ENCODE results near the gene CACTIN. TPM values are rescaled to one million over a fixed set of nuclear protein-coding genes. Genes with fewer than 3 reads are reported as not detected.

Gene CACTIN
- total and polyA plus RNA-seq, 2 of the 4 experiments (the other 2 are of a cell fraction) = 10.8 to 19.5 TPM

- H4K91ac ChIP-seq (ENCODE audit: insufficient read depth, low read depth, low read length) = no peak overlapping the region
- in situ Hi-C loops (cut with MboI; ENCODE audit: low sequenced_read_pairs) (loop anchor here (25.0 kb wide), 1 partner anchor 301 kb away; no protein-coding TSS in a partner anchor), dilution Hi-C loops (cut with HindIII; ENCODE audit: low sequenced_read_pairs, unreplicated experiment) (no loop called here), intact Hi-C loops (cut with micrococcal nuclease) (loop anchor here (10.0 kb wide), 1 partner anchor 288 kb away; no protein-coding TSS in a partner anchor)
- ATAC-seq (ENCODE audit: low read depth) (no peak), DNase-seq (no peak)
- H3K27me3 ChIP-seq (ENCODE audit: control insufficient read depth, insufficient read depth, low read length) = no peaks in the 10 kb centered on the region
- H4K8ac ChIP-seq (ENCODE audit: low read depth in 2 of 2, low read length in 2 of 2) = no peak overlapping the region
- no peak overlapping the region for H2AFZ ChIP-seq (replicated peaks; ENCODE audit: low read length, poor library complexity)
- H3K9me3 ChIP-seq (ENCODE audit: control insufficient read depth, insufficient read depth, low read length) = no peaks in the 10 kb centered on the region
- no peak overlapping the region for H3K4me2 ChIP-seq (ENCODE audit: low read depth, low read length)
- no peak overlapping the region for H3K4ac ChIP-seq (ENCODE audit: low read depth, low read length)
- H3K18ac ChIP-seq (ENCODE audit: low read depth, low read length) = no peak overlapping the region
- H2BK15ac ChIP-seq (ENCODE audit: low read depth, low read length) = no peak overlapping the region
- TF ChIP-seq RFX5 (IDR thresholded peaks at IDR 0.05; ENCODE audit: low read depth, low read length) (no peak), ELK1 (IDR thresholded peaks at IDR 0.05; ENCODE audit: borderline replicate concordance, low read depth, low read length) (no peak), MAFK (IDR thresholded peaks at IDR 0.05; ENCODE audit: low read depth, low read length) (no peak)
- H2AK9ac ChIP-seq (replicated peaks; ENCODE audit: low read depth, low read length, poor library complexity) = peak overlapping the region; percentile 15
- no peaks in the 10 kb centered on the region; the same call in 1 of the 2 replicates for H3K4me1 ChIP-seq (ENCODE audit: control insufficient read depth, insufficient read depth, low read length)
- H3K36me3 ChIP-seq (ENCODE audit: control insufficient read depth, insufficient read depth, low read length) = peaks cover 32% of the 10 kb centered on the region
- H3K14ac ChIP-seq (replicated peaks; ENCODE audit: low read depth, low read length) = no peak overlapping the region
- H4K5ac ChIP-seq (ENCODE audit: low read depth, low read length) = no peak overlapping the region
- no peak overlapping the region for H3K27ac ChIP-seq (ENCODE audit: insufficient read depth, low read length)
- no TSS peak for BruUV-seq (replicated peaks)
- ChIA-PET CTCF (no interaction called here), POLR2A (ENCODE audit: unreplicated experiment) (no interaction called here)
- no peak overlapping the region for H3K56ac ChIP-seq (ENCODE audit: extremely low read depth, insufficient read depth, low read length)
- no peak overlapping the region for H2BK20ac ChIP-seq (ENCODE audit: low read depth, low read length)
- H3K4me3 ChIP-seq (ENCODE audit: insufficient read depth, low read depth, low read length) = no peak overlapping the region
- no peaks in the 10 kb centered on the region for H4K20me1 ChIP-seq (ENCODE audit: insufficient read depth, low read length)
- 0 out of 2 replicates have a peak, but pooled peaks cover 1% of the 10 kb centered on the region for H3K9me1 ChIP-seq (ENCODE audit: insufficient read depth, low read length)
- no peak overlapping the region for H3K9ac ChIP-seq (ENCODE audit: low read depth, low read length)
- WGBS, 2 experiments (ENCODE audit: extremely low coverage in 2 of 2, insufficient read length in 1 of 2) = 82% methylated on average over 42 of the region's 79 CpGs; no CpG with 5 or more reads in 1 of the 2 experiments
- H2BK120ac ChIP-seq (ENCODE audit: low read depth, low read length) = no peak overlapping the region
- H2AK5ac ChIP-seq (ENCODE audit: low read depth, low read length) = no peak overlapping the region
- H2BK5ac ChIP-seq (ENCODE audit: low read depth, low read length, poor library complexity, severe bottlenecking) = no peak overlapping the region
- no peak overlapping the region for H3K23ac ChIP-seq (ENCODE audit: low read depth, low read length)
- H3K79me1 ChIP-seq (ENCODE audit: low read depth in 1 of 2, low read length in 2 of 2) = peaks cover 0 to under 1% of the 10 kb centered on the region in 2 experiments; a peak in 1 of 4 replicates
Measured at GRCh38 chr19:3612901-3613741, 13.5 kb downstream of the CACTIN start.

All from IMR-90 (cell line).